CD4-positive, alpha-beta T cell treated with Interleukin-12 subunit alpha and Interleukin-12 subunit beta, for 1 hour (primary cell): ENCODE data around the gene MOGAT1.
"Not testable (repeated sequence)": the region's sequence is repeated elsewhere in the genome, so short reads cannot be mapped to it uniquely, and the experiment has no call there.

Experiments used
- DNase-seq: peaks from one replicate; pipeline ENCODE4 v3.0.0-alpha.2; 2020

The MOGAT1 gene

DNA sequence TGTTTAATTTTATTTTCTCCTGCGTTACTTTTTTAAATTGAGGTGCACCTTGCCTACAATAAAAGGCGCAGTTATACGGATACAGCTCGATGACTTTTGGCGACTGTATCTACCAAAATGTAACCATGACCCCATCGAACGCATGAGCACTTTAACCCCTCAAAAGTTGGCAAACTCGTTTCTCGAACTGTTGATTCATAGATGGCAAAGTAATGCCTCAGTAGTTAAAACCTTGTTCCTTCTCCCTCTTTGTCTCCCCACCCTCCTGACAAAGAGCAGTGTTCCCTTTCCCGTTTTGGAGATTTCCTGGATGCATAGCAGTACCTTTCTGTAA lies 577 bp downstream of the MOGAT1 start:
- no peak for DNase-seq

DNA sequence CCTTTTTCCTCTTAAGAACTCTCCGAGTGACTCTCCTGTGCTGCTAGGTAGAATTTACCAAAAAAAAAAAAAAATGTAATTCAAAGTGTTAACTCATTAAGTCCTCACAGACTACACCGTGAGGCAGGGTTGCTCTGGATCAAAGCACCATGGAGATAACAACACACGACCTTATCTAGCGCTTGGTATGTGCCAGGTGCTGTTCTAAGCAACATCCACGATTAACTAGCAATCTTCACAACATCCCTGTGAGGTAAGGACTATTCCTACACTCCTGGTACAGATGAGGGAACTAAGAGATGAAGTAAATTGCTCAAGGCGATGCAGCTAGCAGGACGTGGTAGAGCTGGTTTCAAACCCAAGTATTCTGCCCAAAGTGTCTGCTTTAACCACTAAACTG lies 1.8 kb downstream of the MOGAT1 start:
- no peak for DNase-seq

DNA sequence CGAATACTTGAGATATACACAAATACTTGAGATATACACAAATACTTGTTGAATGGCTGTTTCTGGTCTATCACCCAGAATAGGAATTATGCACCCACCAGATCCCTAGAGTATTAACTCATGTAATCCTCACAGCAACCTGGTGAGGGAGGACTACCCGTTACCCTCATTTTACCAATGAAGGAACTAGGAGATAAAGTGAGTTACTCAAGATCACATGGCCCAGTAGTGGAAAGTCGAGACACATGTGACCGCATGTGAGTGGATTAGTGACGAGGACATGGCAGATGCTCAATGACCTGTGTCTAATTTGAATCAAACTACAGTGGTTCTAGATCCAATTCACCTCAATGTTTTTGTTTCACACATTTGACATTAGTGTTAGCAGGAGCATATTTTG lies 2.4 kb downstream of the MOGAT1 start:
- no peak for DNase-seq

DNA sequence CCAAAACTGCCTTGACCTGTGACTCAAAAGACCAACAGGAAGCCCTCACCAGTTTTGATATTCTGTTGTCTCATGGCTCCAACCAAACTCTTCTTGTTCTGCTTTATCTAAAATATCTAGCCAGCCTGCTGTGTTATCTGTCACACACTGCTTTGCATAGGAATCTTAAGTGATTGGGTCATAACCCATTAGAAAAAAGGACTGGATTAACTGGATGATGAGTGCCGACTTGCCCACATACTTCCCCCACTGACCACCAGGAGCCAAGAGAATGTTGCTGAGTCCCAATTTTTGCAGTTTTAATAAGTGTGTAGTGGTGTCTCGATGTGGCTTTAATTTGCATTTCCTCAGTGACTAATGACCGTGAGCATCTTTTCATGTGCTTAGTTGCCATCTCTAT lies 6.5 kb downstream of the MOGAT1 start:
- no peak for DNase-seq

DNA sequence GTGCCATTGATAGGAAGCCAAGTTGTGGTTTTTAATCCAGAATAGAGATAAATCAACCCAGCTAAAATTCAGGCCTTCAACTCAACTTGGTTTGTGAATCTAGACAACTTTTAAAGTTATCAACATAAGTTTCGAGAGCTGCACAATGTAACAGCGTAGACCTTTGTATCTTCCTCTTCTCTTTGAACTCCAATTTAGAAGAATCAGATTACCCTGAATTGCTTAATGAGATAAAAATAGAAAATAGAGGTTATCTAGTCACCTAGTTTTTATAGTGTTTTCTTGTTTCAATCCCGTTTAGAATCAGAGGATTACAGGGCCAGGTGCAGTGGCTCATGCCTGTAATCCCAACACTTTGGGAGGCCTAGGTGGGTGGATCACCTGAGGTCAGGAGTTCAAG lies 12.3 kb downstream of the MOGAT1 start:
- DNase-seq = no peak

DNA sequence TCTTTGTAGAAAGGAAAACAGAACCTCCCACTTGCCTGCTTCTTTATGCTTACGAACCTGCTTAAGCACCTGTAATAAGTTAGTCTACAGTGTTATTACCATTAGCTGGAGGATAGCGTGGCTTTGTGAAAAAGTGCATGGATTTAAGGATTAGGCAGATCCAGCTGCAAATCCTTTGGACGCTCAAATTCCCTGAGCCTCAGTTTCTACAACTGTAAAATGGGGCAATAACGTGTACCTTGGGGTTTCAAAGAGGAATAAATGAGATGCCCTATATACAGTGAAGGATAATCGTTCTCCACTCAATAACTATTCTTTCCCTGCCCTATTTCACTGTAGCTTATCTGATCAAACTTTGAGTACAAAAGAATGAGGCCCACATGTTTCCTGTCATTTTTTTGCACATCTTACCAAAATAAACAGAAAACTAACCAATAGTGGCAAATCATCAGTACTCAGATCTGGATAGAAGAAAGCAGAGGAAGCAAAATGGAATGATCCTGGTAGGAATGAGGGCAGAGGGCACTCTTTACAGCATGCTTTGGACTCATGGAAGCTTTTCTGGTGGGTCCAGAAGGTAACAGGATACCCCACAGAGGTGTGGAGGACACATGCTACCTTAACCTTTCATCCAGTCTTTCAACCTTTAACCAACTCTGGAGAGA lies 14.8 kb downstream of the MOGAT1 start:
- no peak for DNase-seq

DNA sequence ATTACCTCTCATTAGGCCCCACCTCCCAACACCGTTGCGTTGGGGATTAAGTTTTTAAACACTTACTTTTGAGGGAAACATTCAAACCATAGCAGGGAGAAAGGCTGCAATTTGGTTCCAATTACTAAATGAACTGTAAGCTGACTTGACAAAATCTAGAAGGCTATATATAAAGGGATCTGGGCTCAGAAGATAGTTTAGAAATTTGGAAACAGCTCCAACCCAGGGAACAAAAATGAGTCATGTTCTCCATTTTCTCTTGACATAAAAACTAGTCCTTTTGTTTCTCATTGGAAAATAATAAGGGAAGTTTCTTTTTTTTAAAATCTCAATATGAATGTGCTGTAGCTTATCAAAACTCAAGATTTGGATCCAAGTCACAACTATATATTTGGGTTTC lies 17.5 kb downstream of the MOGAT1 start:
- DNase-seq = no peak

DNA sequence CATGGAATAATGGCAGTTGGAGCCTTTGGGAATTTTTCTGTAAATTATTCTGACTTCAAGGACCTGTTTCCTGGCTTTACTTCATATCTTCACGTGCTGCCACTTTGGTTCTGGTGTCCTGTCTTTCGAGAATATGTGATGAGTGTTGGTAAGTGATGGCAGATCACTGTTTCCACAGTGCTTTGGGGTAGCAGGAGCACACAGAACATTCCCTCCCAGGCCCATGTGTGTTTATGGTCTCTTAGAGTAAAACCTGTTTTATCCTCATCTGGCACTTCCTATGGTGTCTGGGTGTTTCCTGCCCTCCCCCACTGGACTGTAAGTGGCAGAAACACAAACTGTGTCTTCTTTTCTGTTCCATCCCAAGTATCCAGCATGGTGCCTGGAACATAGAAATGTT lies 17.9 kb downstream of the MOGAT1 start:
- no peak for DNase-seq

DNA sequence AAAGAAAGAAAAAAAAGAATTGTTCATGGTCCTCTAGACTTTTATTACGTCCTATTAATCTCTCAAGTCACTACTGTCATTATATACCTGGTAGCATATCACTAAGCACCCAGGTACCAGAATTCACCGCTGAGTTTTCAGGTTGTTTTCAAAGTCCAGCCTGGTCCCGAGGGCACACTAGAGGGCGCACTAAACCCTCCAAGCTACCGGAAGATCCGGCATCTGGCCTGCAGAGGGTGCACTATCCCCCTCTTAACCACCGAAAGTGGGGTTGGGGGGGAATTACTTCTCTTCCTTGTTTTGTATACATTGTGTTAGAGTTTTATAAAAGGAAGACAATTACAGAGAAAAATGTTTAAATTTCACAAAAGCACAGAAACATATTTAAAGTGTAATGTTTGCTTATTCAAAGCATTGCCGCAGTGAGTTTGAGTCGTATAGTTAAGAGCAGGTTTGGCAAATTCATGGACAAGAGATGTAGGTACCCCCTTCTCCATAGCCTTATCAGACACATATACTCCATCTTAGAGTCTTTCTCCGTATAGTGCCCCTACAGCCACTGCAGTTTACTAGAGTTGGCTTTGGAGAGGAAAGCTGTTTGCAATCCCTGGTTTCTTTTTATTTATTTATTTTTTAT lies 19.2 kb downstream of the MOGAT1 start:
- DNase-seq = peak; percentile 71

DNA sequence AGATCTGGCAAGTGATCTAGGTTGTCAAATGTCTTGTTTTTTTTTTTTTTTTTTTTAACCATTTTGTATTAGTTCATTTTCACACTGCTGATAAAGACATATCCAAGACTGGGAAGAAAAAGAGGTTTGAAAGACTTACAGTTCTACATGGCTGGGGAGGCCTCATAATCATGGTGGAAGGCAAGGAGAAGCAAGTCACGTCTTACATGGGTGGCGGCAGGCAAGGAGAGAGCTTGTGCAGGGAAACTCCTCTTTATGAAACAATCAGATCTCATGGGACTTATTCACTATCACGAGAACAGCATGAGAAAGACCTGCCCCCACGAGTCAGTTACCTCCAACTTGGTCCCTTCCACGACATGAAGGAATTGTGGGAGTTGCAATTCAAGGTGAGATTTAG lies 22.0 kb downstream of the MOGAT1 start:
- DNase-seq = not testable (repeated sequence)

DNA sequence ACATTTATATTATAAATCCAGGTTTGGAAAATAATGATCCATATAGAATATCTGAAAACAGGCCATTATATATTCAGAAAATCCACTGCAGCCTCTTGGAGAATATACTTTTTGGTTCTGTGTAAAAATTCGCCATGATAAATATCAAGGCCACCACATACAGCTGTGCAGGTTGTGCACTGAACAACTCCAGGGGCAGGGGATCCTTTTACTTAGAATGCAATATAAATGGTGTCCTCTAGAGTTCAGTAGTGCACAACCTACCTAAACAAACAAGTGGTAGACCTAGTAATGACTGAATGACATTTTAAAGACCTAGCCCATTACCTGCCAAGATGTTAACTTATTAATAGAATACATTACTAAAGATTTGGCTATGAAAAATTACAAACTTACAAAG lies 22.4 kb downstream of the MOGAT1 start:
- no peak for DNase-seq

DNA sequence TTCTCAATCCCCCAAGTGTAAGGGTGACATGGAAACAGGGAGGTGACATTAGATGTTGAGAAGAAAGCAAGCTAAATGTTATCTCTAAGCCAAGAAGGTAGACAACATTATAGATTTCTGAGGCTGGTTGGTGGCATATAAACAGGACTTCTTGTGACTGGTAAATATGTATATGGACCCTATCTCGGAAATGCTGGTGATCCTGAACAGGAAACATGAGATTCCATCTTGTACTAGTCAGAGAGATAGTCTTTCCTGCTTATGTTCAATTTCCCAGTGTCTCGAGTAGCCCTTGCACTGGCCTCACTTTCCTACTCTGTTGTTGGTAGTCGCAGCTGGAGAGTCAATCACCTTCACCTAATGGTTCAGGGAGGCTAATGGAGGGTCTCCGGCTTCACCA lies 26.8 kb downstream of the MOGAT1 start:
- no peak for DNase-seq

DNA sequence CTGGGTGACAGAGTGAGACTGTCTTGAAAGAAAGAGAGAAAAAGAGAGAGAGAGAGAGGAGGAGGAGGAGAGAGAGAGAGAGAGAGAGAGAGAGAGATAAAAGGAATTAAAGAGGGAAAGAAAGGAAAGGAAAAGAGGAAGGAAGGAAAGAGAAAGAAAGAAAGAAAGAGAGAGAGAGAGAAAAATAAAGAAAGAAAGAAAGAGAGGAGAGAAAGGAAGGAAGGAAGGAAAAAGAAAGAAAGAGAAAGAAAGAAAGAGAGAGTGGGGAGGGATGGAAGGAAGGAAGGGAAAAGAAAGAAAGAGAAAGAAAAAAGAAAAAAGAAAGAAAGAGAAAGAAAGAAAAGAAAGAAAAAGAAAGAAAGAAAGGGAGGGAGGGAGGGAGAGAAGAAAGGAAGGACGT lies 29.8 kb downstream of the MOGAT1 start:
- DNase-seq = no peak

DNA sequence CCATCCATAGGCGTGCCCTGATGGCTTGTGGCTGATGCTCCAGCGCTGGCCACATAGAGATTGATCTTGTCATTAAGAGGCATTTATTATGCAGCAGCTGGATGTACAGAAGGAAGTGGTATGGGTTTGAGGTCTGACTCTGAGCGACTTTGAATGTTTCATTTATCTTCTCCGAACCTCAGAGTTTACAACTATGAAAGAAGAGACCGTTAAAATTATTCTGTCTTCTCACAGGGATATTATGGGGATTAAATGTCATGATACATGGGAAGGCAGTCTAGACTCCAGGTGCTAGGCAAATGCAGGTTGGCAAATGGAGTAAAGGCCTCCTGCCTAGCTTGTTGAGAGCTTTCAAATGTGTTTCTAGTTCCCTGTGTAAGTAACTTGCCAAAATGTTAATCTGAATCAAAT lies 30.3 kb downstream of the MOGAT1 start:
- no peak for DNase-seq

DNA sequence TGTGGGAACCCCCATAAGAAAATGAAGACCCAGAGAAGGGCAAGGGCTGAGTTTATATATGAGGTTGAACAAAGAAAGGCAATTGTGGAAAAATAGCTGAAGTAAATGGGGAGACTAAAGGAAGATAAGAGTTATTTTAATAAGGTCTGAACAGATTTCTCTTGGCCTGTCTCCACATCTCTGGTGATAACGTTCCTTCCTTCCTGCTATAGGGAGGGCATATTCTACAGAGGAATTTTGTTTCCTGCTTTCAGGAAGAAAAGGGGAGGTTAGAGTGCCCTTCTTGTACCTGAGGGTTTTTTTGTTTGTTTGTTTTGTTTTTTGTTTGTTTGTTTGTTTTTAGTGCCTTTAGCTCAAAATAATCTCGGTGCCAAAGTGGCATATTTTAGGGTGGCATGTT lies 31.6 kb downstream of the MOGAT1 start:
- DNase-seq = no peak

DNA sequence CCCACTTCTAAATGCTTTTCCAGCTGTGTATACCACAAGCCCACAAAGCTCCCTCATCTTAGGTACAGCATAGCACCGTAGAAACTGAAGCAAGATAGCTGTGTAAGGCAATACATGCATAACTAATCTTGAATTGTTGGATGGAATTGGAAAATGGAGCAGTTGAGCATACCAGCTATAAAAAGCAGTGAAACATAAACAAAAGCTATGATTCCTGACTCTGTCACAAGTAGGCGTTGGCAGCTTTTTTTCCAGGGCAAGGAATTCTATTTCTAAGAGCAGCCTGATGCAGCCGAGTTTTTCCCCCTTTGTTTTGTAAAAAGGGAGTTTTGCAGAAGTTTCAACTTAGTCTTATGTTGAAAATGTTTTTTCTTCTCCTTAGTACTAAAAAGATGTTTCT lies 32.4 kb downstream of the MOGAT1 start:
- no peak for DNase-seq

DNA sequence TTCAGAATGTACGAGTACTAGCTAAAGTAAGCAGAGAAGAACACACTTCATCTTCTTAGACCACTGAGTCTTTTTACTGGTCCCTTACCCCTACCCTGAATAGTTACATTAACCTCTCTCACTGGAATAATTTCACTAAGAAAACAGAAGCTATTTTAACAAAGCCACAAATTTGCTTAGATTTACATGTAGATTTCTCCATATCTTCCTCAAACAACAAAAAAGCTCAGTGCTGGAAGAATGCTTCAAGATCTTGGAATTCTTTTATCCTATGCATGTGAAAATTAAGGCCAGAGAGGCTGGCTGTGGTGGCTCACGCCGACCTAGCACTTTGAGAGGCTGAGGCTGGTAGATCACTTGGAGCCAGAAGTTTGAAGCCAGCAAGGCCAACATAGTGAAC lies 35.2 kb downstream of the MOGAT1 start:
- no peak for DNase-seq

DNA sequence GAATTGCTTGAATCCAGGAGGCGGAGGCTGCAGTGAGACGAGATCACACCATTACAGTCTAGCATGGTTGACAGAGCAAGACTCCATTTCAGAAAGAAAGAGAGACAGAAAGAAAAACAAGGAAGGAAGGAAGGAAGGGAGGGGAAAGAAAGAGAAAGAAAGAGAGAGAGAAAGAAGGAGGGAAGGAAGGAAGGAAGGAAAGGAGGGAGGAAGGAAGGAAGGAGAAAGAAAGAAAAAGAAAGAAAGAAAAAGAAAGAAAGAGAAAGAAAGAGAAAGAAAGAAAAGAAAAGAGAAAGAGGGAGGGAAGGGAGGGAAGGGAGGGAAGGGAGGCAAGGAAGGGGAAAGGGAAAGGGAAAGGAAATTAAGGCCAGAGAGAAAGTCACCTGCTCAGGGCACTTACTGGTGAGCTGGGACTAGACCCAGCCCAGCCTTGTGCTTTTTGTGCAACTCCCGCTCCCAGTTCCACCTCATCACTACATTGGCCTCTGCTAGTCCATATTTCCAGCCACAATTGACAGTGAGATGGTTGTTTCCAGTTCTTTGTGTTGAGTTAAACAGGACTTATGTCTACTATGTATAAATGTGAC lies 35.7 kb downstream of the MOGAT1 start:
- DNase-seq = no peak

DNA sequence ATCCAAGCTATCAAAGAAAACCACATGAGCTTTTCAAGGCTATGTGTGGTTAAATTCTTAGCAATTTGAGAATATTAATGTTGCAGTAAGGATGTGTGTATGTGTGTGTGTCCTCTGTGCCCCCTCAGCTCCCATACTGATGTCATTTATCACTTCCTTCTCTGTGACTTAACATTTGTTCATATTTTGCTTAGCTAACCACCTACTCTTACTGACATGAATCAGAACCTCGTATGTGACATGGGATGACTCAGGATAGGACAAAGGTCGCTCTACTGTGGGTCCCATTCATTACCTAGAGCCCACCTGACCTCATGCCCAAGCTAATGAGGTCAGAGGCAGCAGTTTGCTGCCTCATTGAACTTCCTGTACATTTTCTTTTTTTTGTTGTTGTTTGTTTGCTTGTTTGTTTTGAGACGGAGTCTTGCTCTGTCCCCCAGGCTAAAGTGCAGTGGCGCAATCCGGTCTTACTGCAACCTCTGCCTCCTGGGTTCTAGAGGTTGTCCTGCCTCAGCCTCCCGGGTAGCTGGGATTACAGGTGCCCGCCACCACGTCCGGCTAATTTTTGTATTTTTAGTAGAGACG lies 36.3 kb downstream of the MOGAT1 start:
- no peak for DNase-seq

DNA sequence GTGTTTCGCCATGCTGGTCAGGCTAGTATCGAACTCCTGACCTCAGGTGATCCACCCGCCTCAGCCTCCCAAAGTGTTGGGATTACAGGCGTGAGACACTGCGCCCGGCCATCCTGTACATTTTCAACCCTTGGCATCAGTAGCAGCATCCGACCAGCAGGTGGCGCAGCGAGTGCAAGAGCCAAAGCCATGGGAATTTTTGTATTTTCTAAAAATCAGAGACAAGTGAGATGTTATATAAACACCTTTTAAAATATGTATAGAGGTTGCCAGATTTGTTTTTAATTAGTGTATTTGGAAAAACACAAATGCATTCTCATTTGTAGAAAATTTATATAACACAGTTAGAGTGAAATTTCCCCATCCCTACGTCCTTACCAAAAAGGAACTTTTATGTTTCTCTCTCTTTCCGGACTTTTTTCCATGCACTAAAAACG lies 36.8 kb downstream of the MOGAT1 start:
- DNase-seq = peak; percentile 71

DNA sequence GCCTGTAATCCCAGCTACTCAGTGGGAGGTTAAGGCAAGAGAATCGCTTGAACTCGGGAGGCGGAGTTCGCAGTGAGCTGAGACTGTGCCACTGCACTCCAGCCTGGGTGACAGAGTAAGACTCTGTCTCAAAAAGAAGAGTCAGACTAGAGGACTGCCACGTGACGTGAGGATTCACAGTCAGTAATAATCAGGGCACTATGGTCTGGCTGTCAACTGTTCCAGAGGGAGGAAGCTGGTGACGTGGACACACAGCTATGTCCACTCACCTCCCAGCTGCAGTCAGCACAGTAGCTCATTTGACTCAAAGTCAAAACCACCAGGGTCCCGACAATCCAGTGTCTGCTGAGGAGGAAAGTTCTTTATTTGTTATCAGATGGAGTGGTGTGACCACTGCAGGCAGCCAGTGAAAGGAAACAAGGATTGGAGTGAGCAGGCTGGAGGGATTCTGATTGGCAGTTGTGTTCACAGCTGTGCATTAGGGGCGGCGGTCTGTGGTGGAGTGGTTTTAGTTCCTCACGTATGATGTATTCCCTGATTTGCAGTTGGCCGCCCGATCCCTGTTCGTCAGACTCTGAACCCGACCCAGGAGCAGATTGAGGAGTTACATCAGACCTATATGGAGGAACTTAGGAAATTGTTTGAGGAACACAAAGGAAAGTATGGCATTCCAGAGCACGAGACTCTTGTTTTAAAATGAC lies 37.9 kb downstream of the MOGAT1 start:
- DNase-seq = no peak

DNA sequence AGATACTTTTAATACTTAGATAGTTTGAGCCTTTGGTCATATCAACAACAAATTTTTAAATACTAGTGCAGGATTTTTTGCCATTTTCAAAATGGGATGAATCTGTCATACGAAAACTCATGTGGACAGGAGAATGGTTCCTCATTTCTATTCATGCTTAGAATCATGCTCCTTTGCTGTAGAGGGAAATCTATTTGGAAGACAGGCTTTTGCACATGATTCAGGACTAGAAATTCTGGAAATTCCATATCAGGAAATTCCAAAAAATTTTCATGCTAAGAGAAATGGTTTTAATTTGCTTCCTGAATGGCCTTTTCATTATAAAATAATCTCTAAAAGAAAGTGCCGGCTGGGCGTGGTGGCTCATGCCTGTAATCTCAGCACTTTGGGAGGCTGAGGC lies 39.3 kb downstream of the MOGAT1 start:
- DNase-seq = no peak

DNA sequence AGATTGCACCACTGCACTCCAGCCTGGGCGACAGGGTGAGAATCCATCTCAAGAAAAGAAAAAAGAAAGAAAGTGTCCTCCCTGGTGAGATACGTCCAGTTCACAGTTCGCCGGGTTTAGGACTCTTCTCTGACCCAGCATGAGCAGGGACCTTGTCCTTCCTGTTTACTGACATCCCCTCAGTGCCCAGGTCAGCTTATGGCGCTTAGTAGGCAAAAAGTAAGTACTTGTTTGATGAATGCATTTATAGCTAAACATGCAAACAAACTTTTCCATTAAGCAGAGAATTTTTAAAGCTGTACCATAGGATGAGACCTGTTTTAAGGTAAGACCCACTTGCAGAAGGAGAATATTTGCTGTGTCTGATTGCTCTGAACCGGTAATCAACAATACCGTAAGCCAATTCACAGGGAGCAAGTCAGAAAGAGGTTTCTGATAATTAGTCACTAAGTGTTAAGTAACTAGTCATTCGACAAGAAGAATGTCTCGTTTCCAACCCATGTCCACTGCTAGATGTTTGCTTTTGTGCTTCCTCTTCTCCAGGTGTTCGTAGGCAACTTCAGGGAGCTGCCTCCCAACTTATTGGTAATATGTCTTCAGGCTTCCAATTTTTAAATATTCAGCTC lies 40.0 kb downstream of the MOGAT1 start:
- DNase-seq = no peak
